Epithelial cell of esophagus (primary cell): ENCODE results near the gene DPP6.

Experiments used
- DNase-seq: peaks from one replicate; pipeline ENCODE4 v3.0.0; 2010; ENCODE audit warnings: low read depth
- H3K4me3 ChIP-seq: 2 replicates; pipeline ENCODE4 v1.5.1; 2011; ENCODE audit warnings: mild to moderate bottlenecking, low read length, control low read depth
- TF ChIP-seq, protein P1 (sequence below): IDR thresholded peaks from 2 replicates; pipeline ENCODE4 v1.5.1; 2011; ENCODE audit warnings: low read depth, mild to moderate bottlenecking, low read length, control low read depth, inconsistent platforms; ENCODE audit not compliant: insufficient read depth; ENCODE audit errors: missing control alignments

The DPP6 gene

DNA sequence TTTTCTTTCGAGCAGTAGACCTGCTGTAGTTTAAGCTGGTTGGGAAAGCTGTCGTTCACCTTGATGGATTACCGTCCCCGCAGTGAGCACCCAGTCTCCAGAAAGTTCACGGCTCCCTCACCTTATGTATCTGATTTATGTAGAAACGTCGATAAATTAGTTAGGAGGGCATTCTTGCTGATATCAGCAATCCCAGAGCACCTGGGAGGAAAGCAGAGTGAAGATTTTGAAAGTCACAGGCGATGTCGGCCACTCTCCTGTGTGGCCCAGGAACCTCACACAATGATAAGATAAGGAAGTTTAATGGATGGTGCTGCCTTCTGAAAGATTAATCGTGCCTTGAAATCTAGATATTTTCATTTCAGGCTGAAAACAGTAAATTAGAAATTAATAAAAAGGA is 336.8 kb downstream of the DPP6 start:
- TF ChIP-seq, protein P1, sequence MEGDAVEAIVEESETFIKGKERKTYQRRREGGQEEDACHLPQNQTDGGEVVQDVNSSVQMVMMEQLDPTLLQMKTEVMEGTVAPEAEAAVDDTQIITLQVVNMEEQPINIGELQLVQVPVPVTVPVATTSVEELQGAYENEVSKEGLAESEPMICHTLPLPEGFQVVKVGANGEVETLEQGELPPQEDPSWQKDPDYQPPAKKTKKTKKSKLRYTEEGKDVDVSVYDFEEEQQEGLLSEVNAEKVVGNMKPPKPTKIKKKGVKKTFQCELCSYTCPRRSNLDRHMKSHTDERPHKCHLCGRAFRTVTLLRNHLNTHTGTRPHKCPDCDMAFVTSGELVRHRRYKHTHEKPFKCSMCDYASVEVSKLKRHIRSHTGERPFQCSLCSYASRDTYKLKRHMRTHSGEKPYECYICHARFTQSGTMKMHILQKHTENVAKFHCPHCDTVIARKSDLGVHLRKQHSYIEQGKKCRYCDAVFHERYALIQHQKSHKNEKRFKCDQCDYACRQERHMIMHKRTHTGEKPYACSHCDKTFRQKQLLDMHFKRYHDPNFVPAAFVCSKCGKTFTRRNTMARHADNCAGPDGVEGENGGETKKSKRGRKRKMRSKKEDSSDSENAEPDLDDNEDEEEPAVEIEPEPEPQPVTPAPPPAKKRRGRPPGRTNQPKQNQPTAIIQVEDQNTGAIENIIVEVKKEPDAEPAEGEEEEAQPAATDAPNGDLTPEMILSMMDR = no peak
- no peak overlapping the region for H3K4me3 ChIP-seq
- no peak for DNase-seq

DNA sequence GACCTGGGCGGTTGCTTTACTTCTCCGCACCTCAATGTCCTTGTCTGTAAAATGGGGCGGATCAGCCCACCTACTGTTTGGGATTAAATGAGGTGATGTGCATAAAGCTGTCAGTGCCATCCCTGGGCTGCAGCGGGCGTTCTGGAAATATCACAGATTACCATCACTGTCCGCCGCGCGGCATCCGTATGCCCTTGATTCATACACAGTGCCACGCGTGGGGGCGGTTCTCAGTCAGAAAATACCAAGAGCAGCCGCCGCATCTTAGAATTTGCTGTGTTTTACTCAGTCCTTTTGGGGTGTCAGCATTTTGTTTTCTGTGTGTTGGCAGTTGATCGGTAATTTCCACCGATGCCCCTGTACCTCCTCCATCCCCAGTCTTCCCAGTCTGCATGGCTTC is 338.8 kb downstream of the DPP6 start:
- TF ChIP-seq, protein P1 = no peak
- no peak for DNase-seq
- no peak overlapping the region for H3K4me3 ChIP-seq

DNA sequence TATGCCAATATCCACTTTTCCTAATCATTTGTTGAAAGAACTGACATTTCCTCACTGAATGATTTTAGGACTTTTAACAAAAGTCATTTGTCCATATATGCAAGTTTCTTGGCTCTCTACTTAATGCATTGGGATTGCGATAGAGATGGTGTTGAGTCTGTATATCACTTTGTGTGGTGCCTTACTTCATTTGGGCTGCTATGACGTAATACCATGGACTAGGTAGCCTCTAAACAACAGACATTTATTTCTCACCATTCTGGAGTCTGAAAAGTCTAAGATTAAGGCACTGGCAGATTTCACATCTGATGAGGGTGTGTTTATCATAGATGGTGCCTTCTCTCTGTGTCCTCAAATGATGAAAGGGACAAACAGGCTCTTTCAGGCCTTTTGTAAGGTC is 342.6 kb downstream of the DPP6 start:
- TF ChIP-seq, protein P1 = no peak
- no peak overlapping the region for H3K4me3 ChIP-seq
- DNase-seq = no peak

DNA sequence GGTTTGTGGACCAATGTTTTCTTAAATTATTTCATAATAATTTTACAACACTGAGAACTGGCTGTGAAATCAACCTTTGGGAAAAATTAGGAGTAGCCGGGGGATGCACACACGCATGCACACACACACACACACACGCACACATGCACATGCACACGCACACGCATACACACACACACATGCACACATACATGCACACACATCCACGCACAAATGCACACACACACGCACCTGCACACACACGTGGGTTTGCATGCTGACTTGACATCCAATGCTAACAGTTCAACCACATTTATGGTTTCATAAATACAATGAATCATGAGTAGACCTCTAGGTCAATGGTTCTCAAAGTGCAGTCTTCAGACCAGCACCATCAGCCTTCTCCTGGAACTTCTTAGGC is 354.1 kb downstream of the DPP6 start:
- DNase-seq = no peak
- no peak overlapping the region for H3K4me3 ChIP-seq
- TF ChIP-seq, protein P1 = no peak

DNA sequence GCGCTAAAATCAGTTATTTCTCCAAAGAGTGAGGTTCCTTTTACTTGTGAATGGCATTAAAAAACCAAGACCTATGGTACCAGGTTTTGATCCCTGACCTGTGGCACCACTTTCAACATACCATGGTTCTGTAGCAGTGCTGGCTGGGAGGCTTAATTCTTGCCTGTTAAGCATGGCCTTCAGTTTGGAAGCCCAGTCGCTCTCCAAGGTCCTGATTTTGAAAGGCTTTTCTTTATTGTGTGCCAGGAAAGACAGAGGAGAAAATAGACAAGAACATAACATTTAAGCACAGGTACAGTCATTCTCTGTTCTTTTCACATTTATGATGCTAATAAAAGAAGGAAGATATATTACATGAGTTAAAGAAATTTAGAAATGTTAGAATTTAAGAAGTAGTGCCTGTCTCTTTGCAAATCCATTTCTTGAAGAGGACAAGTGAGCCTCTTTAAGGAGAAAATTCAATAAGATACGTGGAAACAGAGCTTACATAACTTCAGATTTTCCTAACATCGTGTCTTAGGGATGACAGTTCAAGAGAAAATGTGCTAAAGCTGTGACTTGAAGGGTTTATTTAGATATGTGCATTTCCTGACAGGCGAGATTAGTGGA is 357.6 kb downstream of the DPP6 start:
- DNase-seq = peak; percentile 21
- no peak overlapping the region for H3K4me3 ChIP-seq
- TF ChIP-seq, protein P1 = no peak

DNA sequence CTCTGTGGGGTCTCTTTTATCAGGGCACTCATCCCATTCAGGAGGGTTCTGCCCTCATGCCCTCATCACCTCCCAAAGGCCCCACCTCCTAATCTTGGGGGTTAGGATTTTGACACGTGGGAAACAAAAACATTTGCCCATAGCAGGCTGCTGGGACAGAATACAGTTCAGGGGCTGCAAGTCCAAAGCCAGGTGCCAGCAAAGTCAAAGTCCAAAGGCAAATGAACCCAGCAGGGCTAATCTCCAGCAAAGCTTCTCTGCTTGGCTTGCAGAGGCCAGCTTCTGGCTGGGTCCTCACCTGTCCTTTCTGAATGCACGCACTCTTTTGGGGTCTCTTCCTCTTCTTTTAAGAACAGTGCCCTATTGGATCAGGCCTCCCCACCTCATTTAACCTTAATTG is 359.9 kb downstream of the DPP6 start:
- no peak overlapping the region for H3K4me3 ChIP-seq
- no peak for DNase-seq
- TF ChIP-seq, protein P1 = no peak

DNA sequence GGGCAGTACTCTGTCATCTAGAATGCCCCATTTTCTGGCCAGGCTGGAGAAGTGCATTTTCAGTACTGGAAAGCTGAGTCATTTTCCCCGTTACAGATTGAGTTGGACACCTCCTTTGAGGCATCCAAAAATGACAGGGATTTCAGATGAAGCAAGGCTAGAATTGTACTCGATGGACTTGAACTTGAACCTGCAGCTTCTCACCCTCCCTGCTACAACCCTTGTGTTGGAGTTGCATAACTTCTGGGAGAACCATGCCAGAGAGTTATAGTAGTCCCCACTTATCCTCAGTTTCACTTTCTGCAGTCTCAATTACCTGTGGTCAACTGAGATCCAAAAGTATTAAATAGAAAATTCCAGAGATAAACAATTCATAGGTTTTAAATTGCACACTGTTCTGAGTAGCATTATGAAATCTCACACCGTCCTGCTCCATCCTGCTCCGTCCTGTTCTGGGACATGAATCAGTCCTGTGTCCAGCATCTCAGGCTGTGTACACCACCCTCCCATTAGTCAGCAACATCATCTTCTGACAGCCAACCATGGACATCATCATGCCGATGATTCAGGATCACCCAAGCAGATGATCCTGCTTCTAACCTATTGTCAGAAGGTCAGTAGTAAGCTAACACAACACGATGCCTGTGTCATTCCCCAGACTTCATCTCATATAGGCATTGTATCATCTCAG is 363.7 kb downstream of the DPP6 start:
- DNase-seq = no peak
- H3K4me3 ChIP-seq = no peak overlapping the region
- TF ChIP-seq, protein P1 = no peak
